Nucleus accumbens (tissue), 56 donors: ENCODE measurements around the gene IL10RB.
A peak's percentile ranks its signal among the peaks of the same experiment; 100 is the strongest.

Experiments
- DNase-seq, 56 donors: peaks; one replicate each; lab custom pipeline; 2025; lab: John Stamatoyannopoulos, UW

Gene IL10RB

DNA sequence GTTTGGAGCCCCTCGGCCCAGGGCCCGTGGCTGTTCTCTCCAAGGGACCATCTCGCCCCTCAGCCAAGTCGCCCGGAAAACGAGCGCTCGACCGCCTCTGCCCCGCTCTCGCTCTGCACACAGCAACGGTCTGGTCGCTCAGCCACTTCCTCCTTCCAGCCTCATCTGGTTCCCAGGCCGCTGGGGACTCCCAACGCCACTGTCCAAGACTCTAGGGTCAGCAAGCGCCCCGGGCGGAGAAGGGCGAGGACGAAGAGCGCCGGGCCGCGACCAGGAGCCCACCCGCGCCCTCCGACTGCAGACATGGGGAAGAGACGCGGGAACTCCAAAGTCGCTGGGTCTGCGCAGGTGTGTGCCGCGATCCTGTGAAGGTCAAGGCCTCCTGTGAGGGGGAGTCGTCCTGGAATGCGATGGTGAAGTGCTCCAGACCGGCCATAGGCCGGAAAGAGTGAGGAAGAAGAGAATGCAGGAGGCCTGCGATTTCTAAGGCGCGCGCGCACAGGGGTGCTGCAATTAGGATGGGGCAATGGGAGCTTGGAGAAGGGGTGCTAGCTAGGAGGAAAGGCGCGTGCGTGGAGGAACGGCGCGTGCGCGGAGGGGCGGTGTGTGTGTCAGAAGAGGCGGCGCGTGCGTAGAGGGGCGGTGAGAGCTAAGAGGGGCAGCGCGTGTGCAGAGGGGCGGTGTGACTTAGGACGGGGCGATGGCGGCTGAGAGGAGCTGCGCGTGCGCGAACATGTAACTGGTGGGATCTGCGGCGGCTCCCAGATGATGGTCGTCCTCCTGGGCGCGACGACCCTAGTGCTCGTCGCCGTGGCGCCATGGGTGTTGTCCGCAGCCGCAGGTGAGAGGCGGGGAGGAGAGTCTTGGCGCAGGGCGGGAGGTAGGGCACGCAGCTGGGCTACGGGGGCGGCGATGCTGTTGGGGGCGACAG, 58.4 kb downstream of the IL10RB start, which contains the start of gene IFNAR1:
IFNAR1 (plus strand) TSS at position 680 of the 931 bp plus-strand sequence; CDS start at position 766, 86 bp downstream.
- peak; percentile 44 to 99 (median 96) for DNase-seq

DNA sequence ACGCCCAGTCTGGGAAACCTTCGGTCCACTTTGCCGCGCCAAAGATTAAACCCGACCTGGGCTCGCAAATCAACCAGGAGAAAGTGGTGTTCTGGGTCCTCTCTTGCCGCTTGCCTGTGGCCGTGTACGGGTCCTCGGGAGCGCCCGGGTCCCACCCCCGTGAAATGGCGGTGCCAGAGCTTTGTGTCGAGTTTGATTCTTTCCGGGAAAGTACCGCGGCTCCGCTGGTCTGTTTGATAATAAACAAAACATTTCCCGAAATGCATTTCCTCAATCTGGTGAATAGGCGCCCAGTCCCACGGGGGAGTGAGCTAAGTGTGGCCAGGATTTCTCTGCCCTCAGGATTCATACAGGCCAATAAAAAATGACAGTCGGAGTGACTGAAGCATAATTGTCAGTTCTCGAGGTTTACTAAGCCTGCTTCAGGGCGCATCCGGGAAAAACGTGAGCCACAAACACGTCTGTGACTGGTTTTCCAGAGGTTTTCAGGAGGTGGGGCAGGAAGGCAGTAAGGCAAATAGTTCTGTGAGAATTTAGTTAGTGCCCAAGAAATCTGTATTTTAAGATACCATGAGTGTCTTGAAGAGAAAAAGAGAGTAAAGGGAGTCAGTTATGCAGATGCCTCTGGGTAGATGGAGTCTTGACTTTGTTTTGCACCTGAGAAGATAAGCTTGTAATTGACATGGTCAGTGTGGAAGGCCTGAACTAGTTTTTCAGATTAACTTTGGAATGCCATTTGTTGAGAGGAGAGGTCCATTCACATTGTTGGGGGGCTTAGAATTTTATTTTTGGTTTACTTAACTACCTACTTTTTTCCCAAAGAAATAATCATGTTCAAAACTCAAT, 59.3 kb downstream of the IL10RB start:
- DNase-seq = peak in 45 of 56 donors; percentile 30 to 82 (median 66)

DNA sequence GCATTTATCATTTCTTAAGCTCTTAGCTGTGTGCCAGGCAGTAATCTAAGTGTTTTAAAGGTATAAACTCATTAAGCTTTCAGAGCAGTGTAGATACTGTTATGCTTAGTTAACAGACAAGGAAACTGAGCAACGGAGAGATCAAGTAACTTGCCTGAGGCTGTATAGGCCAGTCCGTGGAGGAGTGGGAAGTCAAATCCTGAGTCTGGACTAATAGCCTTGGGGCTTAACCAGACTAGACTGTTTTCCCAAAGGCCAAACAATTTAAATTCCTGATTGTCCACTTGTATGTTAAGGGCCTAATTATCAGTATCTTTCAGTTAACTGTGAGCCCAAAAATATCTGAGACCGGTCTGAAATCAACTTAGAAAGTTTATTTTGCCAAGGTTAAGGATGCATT, 61.2 kb downstream of the IL10RB start:
- DNase-seq = no peak

DNA sequence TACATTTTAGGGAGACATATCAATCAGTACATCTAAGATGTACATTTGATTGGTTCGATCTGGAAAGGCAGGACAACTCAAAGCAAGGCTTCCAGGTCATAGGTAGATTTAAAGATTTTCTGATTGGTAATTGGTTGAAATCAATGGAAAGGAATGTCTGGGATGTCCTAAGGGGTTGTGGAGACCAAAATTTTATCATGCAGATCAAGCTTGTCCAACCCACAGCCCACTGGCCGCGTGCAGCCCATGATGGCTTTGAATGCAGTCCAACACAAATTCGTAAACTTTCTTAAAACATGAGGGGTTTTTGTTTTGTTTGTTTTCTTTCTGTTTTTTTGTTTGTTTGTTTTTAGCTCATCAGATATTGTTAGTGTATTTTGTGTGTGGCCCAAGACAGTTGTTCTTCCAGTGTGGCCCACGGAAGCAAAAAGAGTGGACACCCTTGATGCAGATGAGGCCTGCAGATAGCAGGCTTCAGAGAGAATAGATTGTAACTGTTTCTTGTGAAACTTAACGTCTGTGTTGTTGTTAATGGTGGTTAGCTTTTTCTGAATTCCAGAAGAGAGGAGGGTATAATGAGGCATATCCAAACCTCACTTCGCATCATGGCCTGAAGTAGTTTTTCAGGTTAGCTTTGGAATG, 61.7 kb downstream of the IL10RB start:
- DNase-seq = no peak

DNA sequence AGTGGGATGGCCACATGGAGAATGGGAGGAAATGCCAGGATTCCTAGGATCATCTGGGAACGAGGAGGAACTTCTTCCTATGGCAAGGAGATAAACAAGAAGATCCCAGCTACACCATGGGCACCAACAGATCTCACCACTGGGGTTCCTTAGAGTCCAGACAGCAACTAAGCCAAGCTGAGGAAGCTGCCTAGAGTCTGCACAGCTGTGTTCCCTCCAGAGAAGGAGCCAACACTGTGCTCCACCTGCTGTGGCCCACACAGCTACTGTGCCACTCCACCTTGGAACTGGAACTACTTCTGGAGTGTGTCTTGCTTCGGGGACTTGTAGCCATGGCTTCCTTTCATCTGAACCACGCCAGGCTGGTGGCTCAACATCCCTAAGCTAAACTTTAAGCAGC, 64.6 kb downstream of the IL10RB start:
- no peak for DNase-seq

DNA sequence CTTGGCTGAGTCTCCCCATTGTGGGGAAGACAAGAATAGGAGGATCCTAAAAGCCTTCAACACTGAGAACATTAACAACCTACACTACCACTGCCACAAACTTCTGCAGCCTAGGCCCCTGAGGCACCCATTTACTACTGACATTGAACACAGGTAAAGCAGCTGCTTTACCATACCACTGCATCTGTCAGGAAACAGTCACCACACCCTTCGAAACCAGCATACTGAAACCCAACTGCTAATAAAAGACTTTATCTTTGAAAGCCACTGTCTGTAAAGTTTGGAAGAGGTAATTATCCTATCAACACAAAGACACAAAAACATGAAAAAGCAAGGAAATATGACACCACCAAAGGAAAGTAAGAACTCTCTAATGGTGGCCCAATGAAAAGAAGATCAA, 66.0 kb downstream of the IL10RB start:
- DNase-seq = no peak

DNA sequence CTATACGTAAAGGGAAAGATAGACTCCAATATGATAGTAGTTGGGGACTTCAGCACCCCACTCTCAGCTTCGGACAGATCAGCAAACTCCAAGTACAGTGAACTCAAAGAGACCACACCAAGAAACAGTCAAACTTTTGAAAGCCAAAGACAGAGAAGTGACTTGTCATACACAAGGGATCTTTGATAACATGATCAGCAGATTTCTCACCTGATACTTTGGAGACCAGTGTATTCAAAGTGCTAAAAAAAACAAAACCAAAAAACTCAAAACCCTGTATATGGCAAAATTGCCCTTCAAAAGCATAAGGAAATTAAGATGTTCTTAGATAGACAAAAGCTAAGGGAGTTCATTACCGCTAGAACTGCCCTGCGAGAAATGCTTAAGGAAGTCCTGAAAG, 68.0 kb downstream of the IL10RB start:
- no peak for DNase-seq

DNA sequence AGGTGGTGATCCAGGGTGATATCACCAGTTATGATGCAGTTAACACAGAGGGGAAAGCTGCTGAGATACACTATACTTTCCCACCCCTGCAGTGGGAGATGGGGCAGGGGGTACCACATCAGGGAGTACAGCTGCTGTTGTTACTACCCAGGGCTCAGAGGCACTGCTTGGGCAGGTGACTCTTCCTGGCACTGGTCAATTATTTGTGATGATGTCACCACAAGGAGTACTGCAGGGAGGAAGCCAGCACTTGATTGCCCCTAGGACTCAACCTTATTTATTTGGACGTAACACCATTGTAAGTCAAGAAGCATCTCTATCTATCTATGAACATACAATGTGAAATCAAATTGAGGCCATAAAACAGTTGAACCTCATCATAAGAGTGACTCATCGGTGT, 68.7 kb downstream of the IL10RB start:
- DNase-seq = no peak

DNA sequence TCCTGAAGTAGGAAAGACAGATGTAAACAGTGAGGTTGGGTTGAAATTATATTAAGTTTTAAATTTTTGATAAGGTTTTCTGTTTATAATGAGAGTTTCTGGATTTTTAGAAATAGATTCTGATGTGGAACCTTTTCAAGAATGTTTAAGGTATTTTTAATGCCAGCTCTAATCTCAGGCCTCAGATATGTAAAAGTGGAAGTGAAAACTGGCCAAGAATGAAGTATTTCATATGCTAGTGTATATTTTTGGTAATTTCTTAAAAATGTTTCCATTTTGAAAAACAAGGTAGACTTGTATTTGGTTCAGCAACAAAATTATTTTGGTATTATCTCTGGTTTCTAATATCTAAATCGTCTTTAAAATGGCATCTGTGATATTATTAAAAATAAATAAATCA, 73.0 kb downstream of the IL10RB start:
- DNase-seq = no peak

DNA sequence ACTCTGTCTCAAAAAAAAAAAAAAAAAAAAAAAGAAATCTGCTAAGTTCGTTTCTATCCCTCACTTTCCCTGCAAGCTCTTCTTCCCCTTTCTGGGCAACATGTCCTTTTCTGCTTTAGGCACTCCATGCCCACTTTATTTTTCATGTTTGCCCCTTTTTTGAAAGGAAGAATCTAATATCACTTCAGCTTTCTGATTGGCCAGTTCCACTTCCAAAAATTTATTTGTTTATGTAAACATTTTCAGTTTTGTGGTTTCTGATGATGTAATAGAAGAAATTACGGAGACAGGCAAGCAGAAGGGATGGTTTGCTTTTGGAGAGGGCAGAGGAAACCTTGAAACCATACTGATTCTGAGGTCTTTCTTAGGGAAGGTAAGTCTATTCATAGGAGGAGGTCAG, 73.8 kb downstream of the IL10RB start:
- DNase-seq = no peak

DNA sequence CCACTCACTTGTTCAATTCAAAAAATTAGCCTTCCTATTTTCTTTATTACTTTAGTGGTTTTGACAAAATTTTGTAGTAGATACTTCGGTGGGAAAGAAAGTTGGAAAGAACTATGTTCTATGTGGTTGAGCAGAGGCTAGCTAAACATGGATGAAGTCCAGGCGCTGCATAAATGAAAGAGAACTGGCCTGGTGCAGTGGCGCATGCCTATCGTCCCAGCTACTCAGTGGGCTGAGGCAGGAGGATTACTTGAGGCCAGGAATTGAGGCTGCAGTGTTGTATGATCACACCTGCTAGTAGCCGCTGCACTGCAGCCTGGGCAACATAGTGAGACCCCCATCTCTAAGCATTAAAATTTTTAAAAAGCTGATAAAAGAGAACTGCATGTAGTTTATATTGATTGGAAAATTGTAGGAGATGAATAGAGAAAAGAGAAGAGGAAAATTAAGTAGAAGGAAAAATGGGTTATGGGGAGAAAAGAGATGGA, 79.6 kb downstream of the IL10RB start:
- DNase-seq = no peak
